HG02571 (cell line): ENCODE results near the gene NUDT14.

Experiments
- ATAC-seq: cut with Tn5 transposase; IDR thresholded peaks from one replicate; pipeline ENCODE4 v1.9.1; 2021; ENCODE audit warnings: mild to moderate bottlenecking, moderate library complexity; ENCODE audit not compliant: unreplicated experiment

The NUDT14 gene

GRCh38 chr14:105180592-105181548, at the start of gene NUDT14:
Gene NUDT14 (minus strand): TSS chr14:105181312. CDS start chr14:105181209, 103 bp downstream.
- no peak for ATAC-seq

GRCh38 chr14:105229099-105229655, 48.1 kb upstream of the NUDT14 start:
- no peak for ATAC-seq

GRCh38 chr14:105228562-105228961, 47.5 kb upstream of the NUDT14 start:
- no peak for ATAC-seq

GRCh38 chr14:105227346-105227745, 46.2 kb upstream of the NUDT14 start:
- no peak for ATAC-seq

- no peak for ATAC-seq
Observed at GRCh38 chr14:105226198-105226597, 45.1 kb upstream of the NUDT14 start.

- ATAC-seq, result no peak
Observed at GRCh38 chr14:105224845-105225570, 43.9 kb upstream of the NUDT14 start.

- no peak for ATAC-seq
Observed at GRCh38 chr14:105223770-105224544, 42.8 kb upstream of the NUDT14 start.

- ATAC-seq, result no peak
Observed at GRCh38 chr14:105223260-105223659, 42.1 kb upstream of the NUDT14 start.

- no peak for ATAC-seq
Observed at GRCh38 chr14:105221598-105222178, 40.6 kb upstream of the NUDT14 start.

GRCh38 chr14:105220699-105221597, 39.8 kb upstream of the NUDT14 start:
- no peak for ATAC-seq

- no peak for ATAC-seq
Observed at GRCh38 chr14:105219753-105220152, 38.6 kb upstream of the NUDT14 start.

- no peak for ATAC-seq
Observed at GRCh38 chr14:105219043-105219612, 38.0 kb upstream of the NUDT14 start.

GRCh38 chr14:105218611-105219010, 37.5 kb upstream of the NUDT14 start:
- no peak for ATAC-seq

- ATAC-seq, result no peak
Observed at GRCh38 chr14:105217774-105218173, 36.7 kb upstream of the NUDT14 start.

GRCh38 chr14:105216490-105217247, 35.6 kb upstream of the NUDT14 start:
- no peak for ATAC-seq

GRCh38 chr14:105215602-105216001, 34.5 kb upstream of the NUDT14 start:
- no peak for ATAC-seq

GRCh38 chr14:105214324-105214915, 33.3 kb upstream of the NUDT14 start:
- no peak for ATAC-seq

GRCh38 chr14:105213361-105213760, 32.2 kb upstream of the NUDT14 start:
- no peak for ATAC-seq
